GM19193 (cell line): ENCODE results near the gene CHRNB2.

ENCODE experiments used
- POLR2A ChIP-seq: IDR thresholded peaks from 4 replicates; pipeline ENCODE4 v1.6.1; 2011; ENCODE audit not compliant: insufficient read depth, insufficient read length; ENCODE audit errors: extremely low read depth

Gene CHRNB2

DNA sequence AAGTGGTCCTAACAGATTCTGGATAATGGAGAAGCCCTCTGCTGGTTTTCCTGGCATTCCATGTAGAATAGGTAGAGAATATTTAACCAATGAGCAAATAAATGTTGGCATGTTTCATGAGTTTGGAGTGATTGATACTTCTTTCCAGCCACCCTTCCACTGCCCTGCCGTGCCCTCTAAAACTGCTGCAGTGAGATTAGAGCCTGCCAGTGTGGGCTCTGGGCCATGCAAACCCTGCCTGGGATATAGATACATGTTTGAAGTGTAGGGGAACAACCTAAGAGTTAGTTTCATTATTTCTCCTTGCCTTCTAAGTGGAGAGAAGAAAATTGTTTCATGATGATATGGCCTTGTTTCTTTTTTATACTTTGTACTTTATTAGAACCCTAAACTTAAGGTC is 19.6 kb upstream of the CHRNB2 start:
- TF ChIP-seq POLR2A, result no peak

GRCh38 chr1:154549202-154549770 is 18.3 kb upstream of the CHRNB2 start:
- TF ChIP-seq POLR2A, result no peak

DNA sequence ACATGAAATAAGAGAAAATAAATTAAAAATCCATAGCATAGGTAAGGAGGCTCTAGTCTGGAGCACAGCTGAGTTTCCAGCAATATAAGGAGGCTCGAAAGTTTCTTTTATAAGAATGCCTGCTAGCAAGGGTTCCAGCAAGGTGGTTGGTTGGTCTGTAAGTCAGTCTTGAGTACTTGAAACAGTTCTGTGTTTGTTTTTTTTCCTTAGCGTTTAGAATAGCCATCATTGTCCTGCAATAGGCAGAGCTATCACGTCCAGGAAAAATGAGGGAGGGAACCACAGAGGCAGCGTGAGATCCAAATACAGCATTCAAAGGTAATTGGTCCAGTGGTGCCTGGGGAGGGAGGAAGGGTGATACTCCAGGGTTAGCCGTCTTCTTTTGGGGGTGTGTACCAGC is 17.5 kb upstream of the CHRNB2 start:
- no peak for TF ChIP-seq POLR2A

- no peak for TF ChIP-seq POLR2A
These were observed 16.9 kb upstream of the CHRNB2 start for GRCh38 chr1:154550657-154551056.

DNA sequence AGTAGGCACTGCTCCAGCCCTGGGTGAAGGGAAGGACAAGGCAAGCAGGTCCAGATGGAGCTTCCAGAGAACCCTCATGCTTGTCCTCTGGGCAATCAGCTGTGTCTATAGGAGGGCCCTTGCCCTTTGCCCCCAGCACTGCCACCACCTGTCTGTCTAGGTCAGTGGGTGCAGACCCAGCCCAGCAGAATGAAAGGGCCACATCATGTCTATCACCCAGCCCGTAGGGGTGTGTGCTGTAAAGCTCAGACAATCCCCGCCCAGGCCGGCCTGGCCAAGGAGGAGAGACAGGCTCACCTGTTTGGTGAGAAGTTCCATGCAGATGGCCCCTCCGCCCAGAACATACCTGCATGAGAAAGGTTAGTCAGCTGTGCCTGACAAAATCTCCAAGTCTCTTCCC is 16.1 kb upstream of the CHRNB2 start:
- TF ChIP-seq POLR2A, result no peak

- TF ChIP-seq POLR2A, result no peak
These were observed 15.5 kb upstream of the CHRNB2 start for GRCh38 chr1:154552036-154552435.

GRCh38 chr1:154553056-154554030 is 14.2 kb upstream of the CHRNB2 start:
- no peak for TF ChIP-seq POLR2A

DNA sequence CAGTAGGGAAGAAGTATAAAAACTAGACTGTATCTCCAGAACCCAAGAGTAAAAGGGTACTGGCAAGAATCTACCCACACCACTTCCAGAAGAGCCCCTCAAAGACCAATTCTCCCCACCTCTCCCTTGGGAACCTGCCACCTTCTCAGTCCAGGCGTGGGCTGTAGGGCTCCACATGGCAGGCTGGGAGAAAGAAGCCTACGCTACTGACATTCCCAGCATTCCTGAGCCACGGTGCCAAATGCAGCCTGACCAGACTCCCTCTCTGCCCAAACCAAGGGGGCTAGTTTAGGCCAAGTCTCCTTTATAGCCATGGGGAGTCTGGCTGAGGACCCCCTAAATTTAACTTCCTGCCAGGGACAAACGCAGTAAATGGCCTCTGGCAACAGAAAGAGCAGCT is 11.2 kb upstream of the CHRNB2 start:
- TF ChIP-seq POLR2A, result no peak

DNA sequence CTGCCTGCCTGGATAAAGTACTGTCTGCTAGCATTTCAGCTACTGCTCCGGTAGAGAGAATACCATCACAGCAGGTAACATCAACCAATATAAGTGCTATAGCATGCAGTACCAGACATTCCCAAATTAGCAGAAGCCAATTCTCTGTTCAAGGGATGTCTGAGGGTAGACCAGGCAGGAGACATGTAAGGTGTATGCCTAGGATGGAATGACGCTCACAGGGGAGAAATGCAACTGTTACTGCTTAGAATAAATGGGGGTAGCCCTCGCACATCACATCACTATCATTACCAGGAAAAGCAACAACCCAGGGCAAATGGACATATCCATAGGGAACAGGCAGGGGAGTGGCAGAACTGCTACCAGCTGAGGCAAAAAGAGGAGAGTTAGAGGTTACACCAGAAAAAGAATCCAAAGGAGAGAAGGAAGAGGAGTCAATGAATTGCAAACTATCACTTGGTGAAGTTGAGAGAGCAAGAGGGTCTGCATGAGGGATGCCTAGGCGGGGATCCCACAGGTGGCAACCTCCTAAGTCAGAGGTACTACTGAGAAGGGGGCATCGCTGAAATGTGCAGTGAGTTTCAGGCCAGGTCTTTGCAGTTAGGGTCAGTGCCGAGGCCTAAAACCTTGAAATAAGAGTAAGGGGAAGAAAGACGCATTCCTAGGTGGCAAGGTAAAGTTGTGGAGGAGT is 10.2 kb upstream of the CHRNB2 start:
- no peak for TF ChIP-seq POLR2A

DNA sequence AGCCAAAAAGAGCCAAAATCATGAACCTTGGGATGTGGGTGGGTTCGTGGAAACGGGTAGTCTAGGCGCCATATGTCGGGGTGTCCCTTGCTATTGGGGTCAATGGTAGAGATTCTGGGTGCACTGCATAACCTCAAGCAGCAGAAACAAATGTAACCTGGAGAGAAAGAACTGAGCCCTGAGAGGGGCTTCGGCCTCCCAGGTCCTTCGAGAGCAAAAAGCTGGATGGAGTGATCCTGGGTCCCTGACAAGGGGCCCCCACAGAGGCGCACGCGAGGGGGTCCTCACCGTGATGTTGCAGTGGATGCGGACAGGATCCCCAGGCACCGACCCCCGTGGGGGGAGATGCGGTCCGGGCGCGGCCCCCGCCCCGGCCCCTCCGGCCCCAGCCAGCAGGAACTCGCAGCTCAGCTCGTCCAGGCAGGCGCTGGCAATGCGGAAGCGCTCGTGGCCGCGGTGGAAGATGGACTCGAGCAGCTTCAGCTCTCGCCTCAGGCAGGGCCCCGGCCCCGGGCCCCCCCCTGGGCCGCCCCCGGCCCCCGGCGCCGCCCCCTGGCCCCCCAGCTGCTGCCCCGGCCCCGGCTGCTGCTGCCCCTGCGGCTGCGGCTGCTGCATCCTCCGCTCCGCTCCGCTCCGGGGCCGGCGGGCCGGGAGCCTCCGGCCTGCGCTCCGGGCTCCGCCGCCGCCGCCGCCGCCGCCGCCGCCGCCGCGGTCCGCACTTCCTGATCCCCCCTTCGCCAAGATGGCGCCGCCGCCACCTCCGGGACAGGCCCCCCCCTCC is 9.4 kb upstream of the CHRNB2 start, which contains the start of gene UBE2Q1:
Gene UBE2Q1, minus strand, starts transcription at position 724 of the 781 bp plus-strand sequence. Its CDS starts 109 bp downstream, at position 615.
- TF ChIP-seq POLR2A, result no peak

DNA sequence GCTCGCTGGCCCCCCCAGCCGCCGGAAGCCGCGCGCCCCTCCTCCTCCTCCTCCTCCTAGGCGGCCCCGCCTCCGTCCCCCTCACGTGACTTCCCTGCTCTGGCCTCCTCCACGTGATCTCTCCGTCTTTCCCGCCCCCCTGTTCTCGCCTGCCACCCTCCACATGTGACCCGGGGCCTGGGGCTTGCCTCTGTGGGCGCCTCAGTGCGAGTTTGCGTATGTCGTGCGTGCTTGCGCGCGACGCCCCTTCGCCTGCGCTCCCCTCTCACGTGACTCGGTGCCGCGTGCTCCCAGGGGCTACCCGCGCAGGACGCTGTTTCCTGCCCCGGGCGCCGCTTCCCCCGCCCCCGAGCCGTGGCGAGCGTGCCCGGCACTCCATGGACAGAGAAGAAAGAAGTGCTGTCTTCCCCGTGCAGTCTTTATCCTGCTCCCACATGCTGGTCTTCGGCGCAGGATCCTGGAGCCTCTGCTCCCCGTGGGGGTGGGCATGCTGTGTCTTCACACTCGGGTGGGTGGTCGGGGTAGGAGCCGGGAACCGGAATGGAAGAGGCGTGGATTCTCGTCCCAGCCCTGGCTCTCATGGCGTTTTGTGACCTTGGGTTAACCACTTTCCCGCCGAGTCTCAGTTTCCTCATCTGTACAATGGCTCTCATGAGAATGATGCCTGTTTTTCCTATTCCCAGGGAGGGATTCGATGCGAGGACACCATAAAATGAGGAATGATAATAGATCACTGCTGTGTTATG is 8.7 kb upstream of the CHRNB2 start:
- peak; percentile 67 for TF ChIP-seq POLR2A

DNA sequence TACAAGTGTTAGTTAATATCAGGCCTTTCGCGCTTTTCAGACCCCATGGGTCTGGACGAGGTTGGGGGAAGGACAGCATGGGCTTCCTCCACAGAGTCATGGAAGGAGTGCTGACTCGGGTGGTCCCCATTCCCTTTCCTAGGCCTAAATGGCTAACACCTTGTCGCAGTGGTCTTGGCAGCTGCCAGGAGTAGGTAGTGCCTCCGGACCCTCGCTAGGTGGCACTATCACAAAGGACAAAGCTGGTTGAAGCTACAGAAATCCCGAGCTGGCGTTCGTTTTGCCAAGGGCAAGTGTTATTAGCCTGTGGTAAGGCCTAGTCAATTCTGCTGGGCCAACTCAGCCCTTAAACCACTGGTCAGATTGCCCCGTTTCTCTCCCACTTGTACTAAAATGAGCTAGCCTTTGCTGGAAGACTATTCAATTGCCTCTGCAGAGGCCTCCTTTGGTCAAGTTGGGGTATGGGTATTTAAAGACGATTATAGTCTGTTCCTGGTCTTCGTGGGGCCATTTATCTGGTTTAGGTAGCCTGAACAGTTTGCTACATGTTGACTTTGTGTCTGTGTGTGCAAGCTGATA is 8.0 kb upstream of the CHRNB2 start:
- no peak for TF ChIP-seq POLR2A

DNA sequence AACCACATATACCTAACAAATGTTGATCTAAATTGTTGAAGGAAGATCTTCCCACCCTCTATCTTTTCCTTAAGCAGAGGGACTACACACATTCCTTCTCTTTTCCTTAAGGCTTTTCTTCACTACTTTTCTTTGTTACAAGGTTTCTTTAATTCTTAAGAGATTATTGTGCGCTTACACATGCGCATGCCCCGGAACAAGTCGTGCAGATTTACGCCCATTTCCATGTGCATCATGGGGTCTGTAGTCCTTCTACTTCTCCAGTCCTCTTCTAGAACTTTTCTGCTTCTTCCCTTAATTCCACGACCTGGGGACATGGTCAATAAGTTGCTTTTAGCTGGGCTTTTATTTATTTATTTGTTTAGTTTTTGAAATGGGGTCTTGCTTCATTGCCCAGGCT is 1.7 kb upstream of the CHRNB2 start:
- no peak for TF ChIP-seq POLR2A
